SK-N-SH treated with all-trans-retinoic acid at 6 μM for 48 hours (cell line): Measurements from ENCODE around the gene CARD8.

Experiments used
- ARNTL ChIP-seq: fragments of 450-650 bp; formaldehyde crosslinking; IDR thresholded peaks from 2 replicates; pipeline ENCODE4 v1.5.0; 2020; ENCODE audit warnings: low read depth, mild to moderate bottlenecking, moderate library complexity, borderline replicate concordance
- CSDC2 ChIP-seq: fragments of 250-450 bp; sonication (Bioruptor Pico); IDR thresholded peaks from 2 replicates; pipeline ENCODE4 v1.5.0; 2020; ENCODE audit warnings: mild to moderate bottlenecking, moderate library complexity
- OSR1 ChIP-seq: fragments of 250-450 bp; sonication (Bioruptor Pico); IDR thresholded peaks from 2 replicates; pipeline ENCODE4 v1.8.0; 2022; ENCODE audit warnings: moderate library complexity, mild to moderate bottlenecking, inconsistent platforms
- PATZ1 ChIP-seq: fragments of 250-450 bp; sonication (Bioruptor Pico); IDR thresholded peaks from 2 replicates; pipeline ENCODE4 v1.8.0; 2020; ENCODE audit warnings: mild to moderate bottlenecking, moderate library complexity, borderline replicate concordance
- ZFP30 ChIP-seq: fragments of 450-650 bp; formaldehyde crosslinking; IDR thresholded peaks from 2 replicates; pipeline ENCODE4 v1.5.0; 2022; ENCODE audit warnings: mild to moderate bottlenecking, moderate library complexity
- ZNF70 ChIP-seq: fragments of 450-650 bp; formaldehyde crosslinking; IDR thresholded peaks from 2 replicates; pipeline ENCODE4 v1.5.0; 2020; ENCODE audit warnings: mild to moderate bottlenecking, moderate library complexity

- TF ChIP-seq ARNTL (no peak), CSDC2 (CRISPR knock-in tag) (no peak), PATZ1 (CRISPR knock-in tag) (no peak), ZFP30 (CRISPR knock-in tag) (no peak), ZNF70 (CRISPR knock-in tag) (no peak), OSR1 (CRISPR knock-in tag) (no peak)
Measured at GRCh38 chr19:48170817-48171347, 84.8 kb downstream of the CARD8 start.
